VCaP (cell line): ENCODE data around the gene ZNHIT3.
"Not testable (repeated sequence)": the region's sequence is repeated elsewhere in the genome, so short reads cannot be mapped to it uniquely, and the experiment has no call there.

Experiments used
- H3K27ac ChIP-seq: fragments of 450-650 bp; 2 replicates; pipeline ENCODE4 v1.5.1; 2017
- TF ChIP-seq, protein P1 (sequence below): fragments of 450-650 bp; conservative IDR thresholded peaks from 2 replicates; pipeline ENCODE4 v1.5.1; 2017; ENCODE audit warnings: mild to moderate bottlenecking, moderate library complexity

ZNHIT3 gene

DNA sequence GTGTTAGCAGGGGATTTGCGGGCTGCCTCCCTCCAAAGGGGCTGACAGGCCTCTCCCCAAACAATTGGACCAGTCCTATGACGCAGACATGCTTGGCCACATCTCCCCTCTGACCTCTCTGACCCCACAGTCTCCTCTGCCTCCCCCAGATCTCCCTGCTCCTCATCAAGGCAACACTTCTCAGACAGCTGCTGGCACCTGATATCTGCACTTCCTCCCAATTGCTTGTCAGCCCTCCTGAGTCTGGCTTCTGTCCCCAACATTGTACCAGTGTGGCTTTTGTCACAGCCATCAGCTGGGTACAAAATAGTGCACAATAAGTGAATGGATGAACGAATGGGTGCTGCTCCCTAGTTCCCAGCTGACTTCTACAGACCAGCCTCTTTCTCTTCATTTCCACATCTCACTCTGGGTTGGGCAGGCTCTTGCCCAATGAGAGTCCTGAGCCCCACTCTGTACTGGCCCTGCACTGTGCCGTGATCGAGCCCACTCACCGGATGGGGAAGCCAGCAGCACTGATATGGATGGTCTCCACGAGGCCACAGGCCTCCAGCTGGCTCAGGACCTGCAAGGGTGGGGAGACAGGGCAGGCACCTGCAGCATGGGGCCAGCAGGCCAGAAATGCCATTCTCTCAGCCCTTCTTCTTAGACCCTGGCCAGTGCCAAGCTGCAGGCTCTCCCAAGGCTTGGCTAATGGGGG, 17.1 kb downstream of the ZNHIT3 start:
- TF ChIP-seq, protein P1, sequence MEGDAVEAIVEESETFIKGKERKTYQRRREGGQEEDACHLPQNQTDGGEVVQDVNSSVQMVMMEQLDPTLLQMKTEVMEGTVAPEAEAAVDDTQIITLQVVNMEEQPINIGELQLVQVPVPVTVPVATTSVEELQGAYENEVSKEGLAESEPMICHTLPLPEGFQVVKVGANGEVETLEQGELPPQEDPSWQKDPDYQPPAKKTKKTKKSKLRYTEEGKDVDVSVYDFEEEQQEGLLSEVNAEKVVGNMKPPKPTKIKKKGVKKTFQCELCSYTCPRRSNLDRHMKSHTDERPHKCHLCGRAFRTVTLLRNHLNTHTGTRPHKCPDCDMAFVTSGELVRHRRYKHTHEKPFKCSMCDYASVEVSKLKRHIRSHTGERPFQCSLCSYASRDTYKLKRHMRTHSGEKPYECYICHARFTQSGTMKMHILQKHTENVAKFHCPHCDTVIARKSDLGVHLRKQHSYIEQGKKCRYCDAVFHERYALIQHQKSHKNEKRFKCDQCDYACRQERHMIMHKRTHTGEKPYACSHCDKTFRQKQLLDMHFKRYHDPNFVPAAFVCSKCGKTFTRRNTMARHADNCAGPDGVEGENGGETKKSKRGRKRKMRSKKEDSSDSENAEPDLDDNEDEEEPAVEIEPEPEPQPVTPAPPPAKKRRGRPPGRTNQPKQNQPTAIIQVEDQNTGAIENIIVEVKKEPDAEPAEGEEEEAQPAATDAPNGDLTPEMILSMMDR = no peak
- H3K27ac ChIP-seq = no peak overlapping the region

DNA sequence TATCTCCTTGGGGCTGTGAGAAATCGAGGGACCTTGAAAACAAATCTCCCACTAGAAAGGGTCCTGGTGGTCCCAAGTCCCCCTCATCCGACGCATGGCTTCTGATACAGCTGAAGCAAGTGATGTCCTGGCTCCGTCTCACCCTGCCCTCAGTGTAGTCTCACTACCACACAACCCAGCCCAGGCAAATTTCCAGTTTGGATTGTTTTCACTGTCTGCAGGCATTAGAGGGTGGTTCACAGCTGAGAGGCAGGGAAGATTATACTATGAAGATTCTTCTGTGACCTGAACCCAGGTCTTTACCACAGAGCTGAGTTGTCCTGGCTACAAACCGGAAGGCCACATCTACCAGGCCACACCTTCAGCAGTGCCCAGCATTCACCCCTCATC, 17.7 kb downstream of the ZNHIT3 start:
- H3K27ac ChIP-seq = no peak overlapping the region
- TF ChIP-seq, protein P1 = no peak

DNA sequence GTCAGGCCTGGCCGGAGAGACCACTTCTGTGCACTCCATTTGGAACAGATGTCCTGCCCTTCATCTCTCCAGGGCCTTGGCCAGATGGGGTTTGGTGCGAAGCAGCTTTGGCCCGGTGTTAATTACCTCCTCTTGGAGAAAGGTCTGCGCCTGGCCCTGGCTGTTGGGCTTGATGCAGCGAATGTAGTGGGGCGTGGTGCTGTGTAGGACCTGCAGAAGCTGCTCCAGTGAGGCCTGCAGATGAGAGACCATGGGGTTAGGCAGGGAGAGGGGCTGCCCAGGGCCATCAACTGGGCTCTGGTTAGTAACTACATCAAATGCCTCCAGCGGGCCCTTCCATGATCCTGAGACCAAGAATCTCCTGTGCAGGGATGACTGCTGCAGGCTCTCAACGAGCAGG, 18.7 kb downstream of the ZNHIT3 start:
- TF ChIP-seq, protein P1 = no peak
- no peak overlapping the region for H3K27ac ChIP-seq

DNA sequence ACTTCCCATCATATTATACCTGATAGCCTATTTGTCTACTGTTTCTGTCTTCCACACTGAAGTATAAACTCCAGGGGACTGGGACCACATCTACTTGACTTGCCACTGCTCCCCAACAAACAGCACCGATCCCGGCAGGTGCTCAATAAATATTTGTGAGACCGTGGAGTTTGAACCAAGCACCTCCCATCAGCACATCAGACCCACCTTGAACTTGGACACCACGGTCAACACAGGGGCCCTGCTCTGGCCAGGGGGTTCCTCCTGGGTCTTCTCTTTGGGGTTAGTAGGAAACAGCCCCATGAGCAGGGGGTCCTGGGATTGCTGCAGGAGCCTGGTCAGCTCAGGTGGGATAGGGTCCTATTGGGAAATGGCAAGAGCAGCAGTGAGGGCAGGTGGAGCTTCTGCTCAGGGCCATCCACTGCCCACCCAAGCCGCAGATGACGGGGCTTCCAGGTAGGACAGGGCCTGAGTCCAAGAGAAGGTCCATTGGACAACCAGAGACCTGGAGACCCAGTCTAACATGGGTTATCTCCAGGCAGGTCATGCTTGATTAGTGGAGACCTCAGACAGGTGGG, 19.9 kb downstream of the ZNHIT3 start:
- TF ChIP-seq, protein P1 = no peak
- H3K27ac ChIP-seq = no peak overlapping the region

DNA sequence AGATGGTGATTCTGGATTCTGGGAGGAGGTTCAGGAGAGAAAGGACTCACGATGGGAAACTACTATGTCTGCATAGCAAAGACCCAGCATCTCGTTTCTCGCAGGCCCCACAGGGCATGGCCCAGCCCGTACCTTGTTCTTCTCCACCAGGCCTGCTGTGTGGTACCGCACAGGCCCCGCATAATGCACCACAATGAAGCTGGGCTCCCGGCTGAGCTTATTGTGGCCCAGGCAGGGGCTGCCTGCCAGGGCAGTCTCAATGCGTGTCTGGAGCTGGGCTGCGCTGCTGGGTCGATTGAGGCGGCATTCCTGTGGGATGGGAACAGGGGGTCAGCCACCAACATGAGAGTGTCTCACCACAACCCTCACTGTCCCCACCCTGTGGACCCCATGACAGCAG, 20.4 kb downstream of the ZNHIT3 start:
- TF ChIP-seq, protein P1 = no peak

DNA sequence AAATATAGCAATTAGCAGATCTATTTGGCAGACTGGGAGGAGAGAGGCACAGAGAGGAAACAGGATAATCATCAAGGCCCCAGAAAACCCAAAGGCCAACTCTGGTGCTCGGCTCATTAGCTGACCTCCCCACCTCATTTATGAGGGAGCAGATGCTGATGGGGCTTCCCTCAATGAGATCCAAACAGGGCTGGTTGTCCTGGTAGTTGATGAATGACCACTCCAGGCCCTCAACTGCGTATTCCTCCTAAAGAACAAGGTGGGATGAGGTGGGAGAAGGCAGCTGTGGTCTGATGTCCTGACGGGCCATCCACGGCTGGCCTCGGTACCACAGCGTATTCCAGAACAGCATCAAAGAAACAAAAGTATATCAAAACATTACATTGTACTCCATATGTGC, 20.8 kb downstream of the ZNHIT3 start:
- no peak overlapping the region for H3K27ac ChIP-seq
- TF ChIP-seq, protein P1 = no peak

More for the DNA sequence above, 20.4 kb downstream of the ZNHIT3 start:
- H3K27ac ChIP-seq = no peak overlapping the region

DNA sequence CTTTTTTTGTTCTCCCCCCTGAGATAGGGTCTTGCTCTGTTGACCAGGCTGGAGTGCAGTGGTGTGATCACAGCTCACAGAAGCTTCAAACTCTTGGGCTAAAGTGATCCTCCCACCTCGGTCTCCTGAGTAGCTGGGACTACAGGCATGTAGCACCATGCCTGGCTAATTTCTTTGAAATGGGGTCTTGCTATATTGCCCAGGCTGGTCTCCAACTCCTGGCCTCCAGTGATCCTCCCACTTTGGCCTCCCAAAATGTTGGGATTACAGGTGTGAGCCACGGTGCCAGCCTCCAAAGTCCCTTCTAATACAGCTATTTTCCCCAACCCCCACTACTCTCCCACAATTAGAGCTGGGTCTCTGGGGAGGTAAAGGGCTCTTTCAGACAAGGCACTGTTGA, 22.0 kb downstream of the ZNHIT3 start:
- not testable (repeated sequence) for H3K27ac ChIP-seq

DNA sequence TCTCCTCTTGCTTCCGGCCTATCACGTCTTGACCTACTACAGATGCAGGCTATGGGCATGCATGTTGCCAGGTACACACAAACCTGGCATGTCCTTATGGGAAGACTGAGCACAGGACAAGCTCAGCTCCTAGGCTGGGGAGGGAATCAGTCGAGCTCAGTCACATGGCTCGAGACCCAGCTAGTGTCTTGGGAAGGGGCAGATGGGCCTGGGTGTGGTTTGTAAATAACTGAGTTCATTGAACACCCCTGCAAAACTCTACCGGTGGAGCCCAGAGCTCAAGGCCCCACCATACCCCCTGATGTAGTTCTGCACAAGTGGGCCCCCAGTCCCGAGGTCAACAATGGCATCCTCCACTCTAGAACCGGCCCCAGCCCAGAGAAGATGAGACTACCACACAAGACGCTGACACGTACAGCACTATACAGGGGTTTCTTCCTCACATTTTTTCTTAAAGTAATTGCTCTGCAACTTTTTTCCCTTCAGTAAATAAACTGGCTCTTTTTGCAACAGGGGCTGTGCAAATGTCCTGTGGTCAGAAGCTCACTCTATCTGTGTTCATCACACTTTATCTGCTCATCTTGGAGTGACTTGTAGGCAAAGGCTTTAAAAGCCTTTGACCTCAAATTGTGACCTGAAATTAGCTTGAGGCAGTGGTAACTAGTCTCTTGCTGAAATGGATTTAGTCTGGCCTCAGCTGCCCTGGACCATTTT, 22.9 kb downstream of the ZNHIT3 start:
- H3K27ac ChIP-seq = no peak overlapping the region
- TF ChIP-seq, protein P1 = no peak
